GM19397 (cell line): Measurements from ENCODE around the gene MOB4.
"Not testable (repeated sequence)": the region's sequence is repeated elsewhere in the genome, so short reads cannot be mapped to it uniquely, and the experiment has no call there.

ENCODE experiments used
- ATAC-seq: cut with Tn5 transposase; IDR thresholded peaks from one replicate; pipeline ENCODE4 v1.9.1; 2021; ENCODE audit warnings: mild to moderate bottlenecking, moderate library complexity; ENCODE audit not compliant: unreplicated experiment

Gene MOB4

DNA sequence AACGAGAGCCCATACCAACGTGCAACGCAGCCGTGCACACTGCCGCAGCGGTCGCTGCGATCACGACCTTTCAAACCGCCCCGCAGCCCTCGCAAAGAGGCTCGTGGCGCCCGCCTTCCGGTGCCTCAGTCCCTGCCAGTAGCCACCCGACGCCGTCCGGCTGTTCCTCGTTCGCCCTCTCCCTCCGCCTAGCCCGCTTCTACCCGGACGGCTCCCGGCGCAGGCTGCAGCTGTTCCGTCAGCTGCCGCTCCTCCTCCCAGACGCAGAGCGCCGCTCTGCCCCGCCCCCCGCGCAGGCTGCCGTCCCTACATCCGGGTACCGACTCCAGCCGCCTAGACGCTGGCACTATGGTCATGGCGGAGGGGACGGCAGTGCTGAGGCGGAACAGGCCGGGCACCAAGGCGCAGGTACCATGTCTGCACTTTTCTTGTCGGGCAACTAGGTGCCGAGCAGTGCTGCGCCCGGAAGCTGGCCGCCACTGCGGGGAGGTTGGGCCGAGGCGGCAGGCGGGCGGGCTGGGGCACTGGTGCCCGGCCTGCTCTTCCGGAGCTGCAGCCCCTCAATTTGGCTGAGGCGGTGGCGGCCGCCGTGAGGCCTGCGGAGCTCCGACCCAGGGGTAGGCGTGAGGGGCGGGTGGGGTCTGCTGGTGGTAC lies at the start of gene MOB4:
Gene MOB4 (plus strand): TSS at position 328 of the 654 bp plus-strand sequence. CDS start 21 bp downstream, at position 349.
- ATAC-seq = peak; percentile 97

DNA sequence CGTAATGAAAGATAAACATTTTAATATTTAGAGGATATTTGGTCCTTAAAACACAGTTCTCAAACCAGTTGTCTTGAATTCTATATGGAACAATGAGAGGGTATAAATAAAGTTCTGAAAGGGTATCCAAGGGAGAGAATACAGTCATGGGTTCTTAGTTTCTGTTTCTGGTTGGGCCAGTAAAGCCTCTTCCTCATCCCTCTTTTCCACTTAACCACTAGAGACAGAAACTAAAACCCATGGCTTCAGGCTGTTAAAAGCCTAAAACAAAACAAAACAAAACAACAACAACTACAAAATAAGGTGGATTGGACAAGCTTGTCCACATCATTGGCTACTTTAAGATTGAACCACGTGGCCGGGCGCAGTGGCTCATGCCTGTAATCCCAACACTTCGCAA lies 43.7 kb upstream of the MOB4 start:
- ATAC-seq = no peak

DNA sequence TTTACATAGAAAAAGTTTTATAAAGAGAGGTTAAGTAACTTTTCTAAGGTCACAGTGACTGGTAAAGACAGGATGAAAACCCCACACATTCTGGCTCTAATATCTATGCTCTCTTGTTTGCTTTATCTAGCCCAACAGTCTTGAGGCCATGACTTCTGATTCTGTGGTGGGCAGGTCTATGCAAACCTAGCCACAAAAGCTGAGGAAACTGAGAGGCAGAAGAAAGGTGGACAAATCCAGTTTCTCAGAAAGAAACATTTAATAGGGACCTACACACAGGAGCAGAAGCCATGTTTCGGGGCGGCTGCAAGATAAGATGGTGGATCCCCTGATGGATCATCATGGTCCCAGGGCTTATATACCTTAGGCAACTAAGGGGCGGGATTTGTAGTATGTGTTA lies 38.1 kb upstream of the MOB4 start:
- no peak for ATAC-seq

DNA sequence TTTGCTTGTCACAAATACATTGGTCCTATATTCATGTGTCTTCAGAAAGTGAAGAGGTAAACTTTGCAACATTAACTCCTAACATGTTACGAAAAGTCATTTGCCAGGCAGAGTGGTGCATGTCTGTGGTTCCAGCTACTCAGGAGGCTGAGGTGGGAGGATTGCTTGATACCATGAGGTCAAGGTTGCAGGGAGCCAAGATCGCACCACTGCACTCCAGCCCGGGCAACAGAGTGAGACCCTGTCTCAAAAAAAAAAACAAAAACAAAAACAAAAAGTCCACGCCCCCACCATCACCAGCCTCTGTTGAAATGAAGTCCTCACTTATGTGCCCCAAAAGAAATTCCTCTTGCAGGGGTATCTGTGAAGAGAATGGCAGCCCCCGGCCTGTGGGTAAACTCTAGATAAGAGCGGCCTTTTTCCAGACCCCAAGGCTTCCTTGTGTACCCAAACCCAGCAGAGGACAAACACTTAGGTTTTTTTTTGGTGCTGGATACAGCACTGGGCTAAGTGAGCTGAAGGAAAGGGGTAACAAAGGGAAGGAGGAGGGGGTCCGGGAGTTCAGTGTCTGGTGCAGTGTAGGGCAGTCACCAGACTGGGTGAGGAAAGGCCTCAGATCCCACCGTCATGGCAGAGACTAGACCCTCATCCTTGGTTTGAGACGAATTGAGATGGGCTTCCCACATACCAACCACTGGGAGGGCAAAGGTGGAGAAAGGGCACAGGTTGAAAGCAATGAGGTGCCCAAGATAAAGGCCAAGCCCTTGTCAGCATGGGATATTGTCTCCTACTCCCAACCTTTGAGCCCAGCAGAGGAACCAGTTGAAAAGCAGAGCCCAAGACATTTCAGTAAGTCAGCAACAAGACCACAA lies 35.5 kb upstream of the MOB4 start:
- ATAC-seq = no peak

DNA sequence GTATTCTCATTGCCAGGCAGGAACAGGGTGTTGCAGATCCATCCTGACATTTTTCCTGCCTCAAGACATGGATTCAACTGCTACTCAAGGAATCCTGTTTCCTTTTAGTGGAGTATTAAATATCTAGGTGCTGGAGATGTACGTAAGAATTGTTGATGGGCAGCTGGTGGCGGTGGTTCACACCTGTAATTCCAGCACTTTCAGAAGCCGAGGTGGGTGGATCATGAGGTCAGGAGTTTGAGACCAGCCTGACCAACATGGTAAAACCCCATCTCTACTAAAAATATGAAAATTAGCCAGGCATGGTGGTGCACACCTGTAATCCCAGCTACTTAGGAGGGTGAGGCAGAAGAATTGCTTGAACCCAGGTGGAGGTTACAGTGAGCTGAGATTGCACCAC lies 31.6 kb upstream of the MOB4 start:
- not testable (repeated sequence) for ATAC-seq

DNA sequence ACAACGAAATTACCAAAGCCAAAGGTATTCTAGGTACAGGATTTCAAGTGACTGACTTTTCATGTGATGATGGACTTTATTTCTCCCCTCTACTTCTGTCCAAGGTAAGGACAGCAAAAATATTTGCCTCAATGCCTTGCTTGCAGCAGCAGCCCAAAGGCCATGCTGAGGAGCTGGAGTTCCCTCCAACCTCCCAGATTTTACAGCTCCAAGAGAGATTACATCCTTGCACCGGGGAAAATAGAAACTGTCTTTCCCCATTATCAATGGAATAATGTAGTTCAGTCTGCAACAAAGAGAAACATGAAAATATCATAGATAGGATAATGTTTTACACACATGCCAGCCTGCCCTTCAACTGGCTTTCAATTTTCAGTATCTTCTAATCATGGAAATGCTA lies 29.7 kb upstream of the MOB4 start:
- no peak for ATAC-seq

DNA sequence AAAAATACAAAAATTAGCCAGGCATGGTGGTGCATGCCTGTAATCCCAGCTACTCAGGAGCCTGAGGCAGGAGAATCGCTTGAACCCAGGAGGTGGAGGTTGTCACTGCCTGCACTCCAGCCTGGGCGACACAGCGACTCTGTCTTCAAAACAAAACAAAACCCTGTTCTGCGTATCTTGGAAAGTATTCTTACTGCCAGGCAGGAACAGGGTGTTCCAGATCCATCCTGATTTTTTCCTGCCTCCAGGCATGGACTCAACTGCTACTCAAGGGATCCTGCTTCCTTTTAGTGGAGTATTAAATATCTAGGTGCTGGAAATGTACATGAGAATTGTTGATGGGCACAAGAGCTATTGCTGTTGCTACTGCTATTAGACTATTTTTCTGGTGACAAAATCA lies 28.5 kb upstream of the MOB4 start:
- ATAC-seq = no peak

DNA sequence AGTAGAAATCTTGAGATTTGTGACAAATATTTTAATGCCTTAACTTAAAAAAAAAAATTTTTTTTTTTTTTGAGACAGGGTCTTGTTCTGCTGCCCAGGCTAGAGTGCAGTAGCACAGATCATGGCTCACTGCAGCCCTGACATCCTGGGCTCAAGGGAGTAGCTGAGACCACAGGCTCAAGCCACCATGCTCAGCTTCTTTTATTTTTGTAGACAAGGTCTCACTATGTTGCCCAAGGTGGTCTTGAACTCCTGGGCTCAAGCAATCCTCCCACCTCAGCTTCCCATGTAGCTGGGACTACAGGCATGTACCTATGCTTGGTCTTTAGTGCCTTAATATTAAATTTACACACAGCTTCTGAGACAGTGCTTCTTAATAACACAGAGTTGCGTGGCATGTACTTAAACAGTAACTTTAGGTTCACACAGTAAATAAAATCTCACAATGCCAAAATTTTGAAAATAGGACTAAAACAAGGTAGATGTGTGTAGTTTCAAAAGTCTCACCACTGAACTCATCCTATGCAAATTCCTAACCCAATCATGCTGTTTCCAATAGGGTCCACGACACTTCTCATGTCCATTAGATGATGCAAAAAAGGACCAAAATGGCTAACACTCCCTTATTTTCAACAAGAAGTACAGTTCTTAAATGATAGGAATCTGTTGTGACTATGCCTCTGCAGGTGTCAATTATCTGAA lies 20.3 kb upstream of the MOB4 start:
- ATAC-seq = no peak

DNA sequence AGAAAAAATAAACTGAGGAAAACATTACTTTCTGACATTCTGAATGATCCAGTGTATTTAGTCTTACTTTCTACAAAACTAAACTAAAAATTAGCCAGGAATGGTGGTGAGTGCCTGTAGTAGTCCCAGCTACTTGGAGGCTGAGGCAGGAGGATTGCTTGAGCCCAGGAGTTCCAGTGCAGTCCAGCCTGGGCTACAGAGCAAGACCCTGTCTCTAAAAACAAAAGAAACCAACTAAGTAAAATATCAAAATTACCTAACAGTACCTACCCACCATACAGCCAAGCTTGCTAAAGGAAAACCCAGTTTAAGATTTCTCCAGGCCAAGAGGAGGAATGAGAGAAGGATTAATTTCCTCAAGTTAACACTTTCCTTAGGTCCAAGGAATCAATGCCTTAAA lies 19.2 kb upstream of the MOB4 start:
- no peak for ATAC-seq

DNA sequence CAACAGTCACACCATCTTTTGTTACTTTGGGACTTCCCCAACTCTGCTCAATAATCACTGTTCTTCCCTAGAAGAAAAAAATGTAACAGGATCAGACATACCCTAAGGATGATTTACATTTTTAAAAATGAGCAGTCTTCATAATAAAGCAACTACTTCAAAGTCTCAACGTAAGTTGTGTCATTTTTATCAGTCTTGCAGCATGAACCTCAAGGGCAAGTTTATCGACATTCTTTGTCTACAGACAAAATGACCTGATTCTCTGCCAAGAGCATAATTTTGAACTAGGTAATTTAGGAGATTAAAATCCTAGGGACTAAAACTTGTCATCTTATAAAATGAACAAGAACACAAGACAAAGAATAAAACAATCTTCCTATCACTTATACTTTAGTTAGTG lies 18.5 kb upstream of the MOB4 start:
- ATAC-seq = no peak

DNA sequence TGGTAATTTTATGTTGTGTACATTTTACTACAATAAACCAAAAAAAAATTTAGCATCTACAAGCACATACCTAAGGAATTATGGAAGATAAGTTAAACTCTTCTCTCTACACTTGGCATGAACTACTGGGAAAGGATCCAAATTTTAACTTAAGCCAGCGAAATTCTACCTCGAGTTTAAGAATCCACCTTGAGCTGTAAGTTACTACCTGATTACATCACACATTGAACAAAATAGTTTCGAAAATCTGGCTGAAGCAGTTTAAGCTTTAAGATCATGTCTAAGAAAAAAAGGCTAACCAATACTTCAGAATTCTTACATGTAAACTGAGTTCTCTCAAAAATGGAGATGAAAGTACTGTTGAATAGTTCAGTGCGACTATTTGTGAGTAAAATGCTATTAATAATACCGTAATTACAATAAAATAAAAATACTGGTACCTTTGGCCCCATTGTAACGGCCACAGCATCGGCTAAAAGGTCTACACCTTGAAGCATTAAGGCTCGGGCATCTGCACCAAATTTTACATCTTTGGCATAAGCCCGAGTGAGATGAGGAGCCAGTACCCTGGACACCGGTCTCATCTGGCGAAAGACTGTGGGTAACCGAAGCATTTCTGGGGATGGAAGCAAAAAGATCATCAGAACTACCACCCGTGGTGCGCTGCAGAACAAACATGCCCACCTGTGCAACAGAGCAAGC lies 17.5 kb upstream of the MOB4 start:
- no peak for ATAC-seq

DNA sequence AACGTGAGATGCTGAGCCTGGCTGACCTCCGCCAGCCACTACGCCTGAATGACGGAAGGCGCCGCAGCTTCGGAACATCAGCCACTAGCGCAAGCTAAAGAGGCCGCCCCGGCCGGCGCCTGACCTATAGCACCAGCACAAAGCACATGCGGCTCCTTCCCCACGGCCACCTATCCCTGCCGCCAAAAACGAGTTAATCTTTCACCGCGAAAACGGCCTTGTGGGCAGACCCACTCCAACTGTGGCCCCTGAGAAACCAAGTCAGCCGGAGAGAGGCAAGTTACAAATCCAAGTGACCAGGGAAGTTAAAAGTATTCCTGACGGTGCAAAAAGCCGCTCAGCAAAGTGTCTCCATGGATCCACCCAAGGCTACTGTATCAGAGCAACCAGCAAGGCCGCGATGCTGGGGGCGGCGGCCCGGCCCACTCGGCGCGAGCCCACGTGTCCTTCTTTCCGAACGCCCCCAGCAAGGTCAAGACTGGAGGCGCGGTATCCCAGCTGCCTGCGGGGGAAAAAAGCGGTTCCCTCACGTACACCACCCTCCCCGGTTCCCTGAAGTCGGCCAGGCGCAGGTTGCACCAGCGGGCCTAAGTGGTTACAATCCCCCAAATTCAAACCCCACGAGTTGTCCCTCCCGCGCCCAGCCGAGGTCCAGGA lies 16.8 kb upstream of the MOB4 start:
- ATAC-seq = peak; percentile 15

DNA sequence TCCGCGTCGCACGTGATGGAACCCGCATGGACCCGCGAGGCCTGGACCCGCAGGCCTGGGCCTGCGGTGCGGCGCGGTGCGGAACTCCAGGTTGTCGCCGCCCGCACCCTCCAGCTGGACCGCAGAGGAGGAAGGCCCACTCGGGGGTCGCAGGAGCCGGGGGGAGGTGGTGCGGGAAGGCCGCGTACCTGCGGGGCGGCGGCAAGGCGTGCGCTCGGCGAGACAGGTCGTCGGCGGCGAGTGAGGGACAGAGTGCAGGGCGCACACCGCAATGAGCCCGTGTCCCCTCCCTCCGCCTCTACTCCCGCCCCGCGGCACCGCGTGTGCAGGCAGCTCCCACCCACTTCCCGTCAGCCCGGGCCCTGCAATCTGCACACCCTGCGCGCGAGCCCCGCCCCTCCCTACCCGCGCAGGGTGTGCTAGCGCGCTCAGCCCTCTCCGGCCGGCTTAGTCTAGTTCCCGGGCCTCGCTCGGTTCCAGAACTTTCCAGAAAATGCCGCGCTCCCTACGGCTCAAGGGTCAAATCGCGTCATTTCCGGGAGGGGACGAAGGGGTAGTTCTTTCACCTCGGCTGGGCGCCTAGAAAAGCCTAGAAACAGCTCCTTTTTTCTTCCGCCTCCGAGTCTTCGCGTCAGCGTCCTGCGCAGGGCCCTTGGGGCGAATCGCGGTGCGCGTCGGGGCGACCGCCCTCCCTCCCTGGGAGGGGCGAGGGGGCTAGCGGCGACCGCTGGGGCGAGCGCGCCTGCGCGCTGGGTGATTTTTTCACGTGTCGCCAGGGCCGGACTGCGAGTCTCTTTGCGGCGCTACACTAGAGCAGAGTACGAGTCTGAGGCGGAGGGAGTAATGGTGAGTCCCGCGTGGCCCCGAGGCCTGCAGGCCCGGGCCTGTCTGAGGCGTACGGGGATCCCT lies 16.0 kb upstream of the MOB4 start, which contains the start of the genes HSPD1 and HSPE1:
Gene HSPD1 (minus strand): TSS at position 247 of the 909 bp plus-strand sequence. CDS start 992 bp downstream, outside the sequence.
Gene HSPE1 (plus strand): TSS at position 786 of the 909 bp plus-strand sequence. CDS start 58 bp downstream, at position 844.
- ATAC-seq = peak; percentile 84

DNA sequence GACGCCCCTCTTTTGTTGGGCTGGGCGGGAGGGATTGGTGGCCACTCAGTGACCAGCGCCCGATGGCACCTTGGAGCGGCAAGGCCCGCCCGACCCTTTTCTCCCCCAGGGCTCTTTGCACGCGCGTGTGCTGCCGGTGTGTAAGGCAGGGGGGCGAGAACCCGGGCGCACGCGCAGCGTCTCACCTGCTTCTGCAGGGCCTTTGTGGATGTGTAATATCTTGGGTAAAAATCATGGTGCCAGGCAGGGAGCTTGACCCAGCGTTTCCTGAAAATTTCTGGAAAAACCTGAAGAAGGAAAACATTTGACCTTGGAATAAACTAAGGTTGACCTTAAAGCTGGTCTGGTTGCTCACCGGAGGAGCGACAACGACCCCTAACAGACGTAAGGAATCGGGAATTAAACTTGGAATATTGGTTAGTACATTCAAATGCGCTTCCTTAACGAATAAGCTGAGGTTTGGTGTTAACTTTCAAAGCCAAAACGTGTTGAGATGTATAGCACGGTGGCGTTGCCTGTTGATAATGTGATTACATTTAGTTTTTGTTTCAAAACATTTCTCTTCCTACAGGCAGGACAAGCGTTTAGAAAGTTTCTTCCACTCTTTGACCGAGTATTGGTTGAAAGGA lies 15.2 kb upstream of the MOB4 start:
- peak; percentile 10 for ATAC-seq

DNA sequence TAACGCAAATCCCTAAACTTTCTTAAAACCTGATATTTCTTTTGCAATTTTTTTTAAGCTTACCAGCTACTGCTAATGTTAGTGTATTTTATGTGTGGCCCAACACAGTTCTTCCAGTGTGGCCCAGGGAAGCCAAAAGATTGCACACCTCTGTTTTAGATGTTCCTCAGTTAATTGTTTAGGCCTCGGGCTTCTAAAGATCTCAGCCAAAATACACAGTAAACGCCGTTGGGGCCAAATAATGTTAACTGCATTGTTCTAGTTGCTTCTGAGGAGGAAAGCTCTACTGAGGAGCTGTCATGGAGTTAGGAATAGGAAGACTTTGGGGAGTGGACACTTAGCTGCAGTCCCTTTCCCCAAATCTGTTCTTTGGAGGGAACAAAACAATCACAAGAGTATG lies 13.7 kb upstream of the MOB4 start:
- ATAC-seq = no peak

DNA sequence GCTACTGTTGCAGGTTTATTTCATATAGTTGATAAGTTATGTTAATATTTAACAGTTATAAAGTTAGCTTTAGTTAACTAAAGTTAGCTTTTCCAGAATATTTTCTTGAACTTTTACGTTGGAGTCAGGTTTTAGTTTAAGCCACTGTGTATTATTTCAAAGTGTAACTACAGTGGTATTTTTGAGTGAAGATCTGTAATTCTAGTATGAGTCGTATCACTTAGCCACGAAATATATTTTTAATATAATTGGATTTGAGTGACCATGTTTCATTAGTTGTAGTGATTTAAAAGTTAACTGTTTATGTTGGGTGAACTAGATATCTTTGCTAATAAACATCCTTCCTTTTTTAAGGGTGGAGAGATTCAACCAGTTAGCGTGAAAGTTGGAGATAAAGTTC lies 13.2 kb upstream of the MOB4 start:
- ATAC-seq = no peak

DNA sequence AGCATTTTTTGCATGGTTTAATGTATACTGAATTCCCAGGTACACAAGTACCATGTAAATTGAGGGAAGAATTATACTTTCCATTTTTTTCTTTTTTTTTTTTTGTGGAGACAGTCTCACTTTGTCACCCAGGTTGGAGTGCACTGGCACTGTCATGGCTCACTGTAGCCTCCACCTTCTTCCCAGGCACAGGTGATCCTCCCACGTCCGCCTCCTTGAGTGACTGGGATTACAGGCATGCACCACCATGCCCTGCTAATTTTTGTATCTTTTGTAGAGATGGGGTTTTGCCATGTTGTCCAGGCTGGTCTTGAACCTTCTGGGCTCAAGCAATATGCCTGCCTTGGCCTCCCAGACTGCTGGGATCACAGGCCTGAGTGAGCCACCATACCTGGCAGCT lies 11.9 kb upstream of the MOB4 start:
- no peak for ATAC-seq

DNA sequence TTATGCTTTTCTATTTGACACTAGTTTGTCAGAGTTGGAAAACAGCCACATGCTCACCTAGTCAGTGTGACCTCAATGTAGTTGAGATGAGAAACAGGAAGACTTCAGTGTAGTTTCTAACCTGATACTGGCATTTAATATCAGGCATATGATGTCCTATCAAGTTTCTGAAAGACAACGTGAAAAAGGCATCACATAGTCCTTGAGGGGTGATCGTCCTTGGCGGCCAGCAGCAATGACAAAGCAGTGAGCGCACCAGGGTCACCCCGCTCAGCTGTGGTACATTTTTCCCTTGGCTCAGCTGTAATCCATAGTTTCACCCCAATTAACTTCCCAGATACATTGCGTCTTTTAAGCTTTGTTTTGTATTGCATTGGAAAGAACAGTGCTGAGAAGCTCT lies 11.4 kb upstream of the MOB4 start:
- no peak for ATAC-seq

DNA sequence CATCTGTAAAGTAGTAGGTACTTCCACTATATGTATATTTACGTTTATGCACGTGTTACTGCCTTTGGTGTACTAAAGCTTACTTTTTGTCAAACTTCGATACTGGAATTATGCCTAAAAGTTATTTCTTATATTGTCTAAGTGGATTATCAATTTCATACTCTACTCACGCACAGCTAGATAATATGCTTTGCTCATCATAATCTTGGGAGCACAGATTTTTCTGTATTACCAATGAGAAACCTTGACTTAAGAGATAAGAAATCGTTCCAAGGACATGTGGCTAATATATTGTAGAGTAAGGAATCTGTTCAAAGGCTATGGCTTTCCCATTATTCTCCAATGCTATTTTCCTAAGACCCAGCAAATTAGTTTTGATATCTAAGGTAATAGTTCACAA lies 9.2 kb upstream of the MOB4 start:
- ATAC-seq = no peak
